Right ventricle myocardium inferior (tissue), 1 donor: Measurements from ENCODE around the gene SYNJ2. TPM values are rescaled to one million over a fixed set of nuclear protein-coding genes. Genes with fewer than 3 reads are reported as not detected.
A peak's percentile ranks its signal among the peaks of the same experiment; 100 is the strongest.

Source experiments
- ATAC-seq: fragments of 200-7000 bp; cut with Tn5 transposase; one replicate; pipeline ENCODE4 v1.9.1; 2020; ENCODE audit warnings: mild to moderate bottlenecking, moderate library complexity
- DNase-seq: peaks from one replicate; pipeline ENCODE4 v3.0.0; 2021; ENCODE audit errors: missing footprints
- intact Hi-C: fragments of 100-400 bp; cut with DNase I; formaldehyde crosslinking; loops from one replicate; pipeline ENCODE4 v1.11.0; 2022
- total RNA-seq: library from RNA; stranded (reverse); fragmentation: NEBNext Ultra II Directional; extraction: Animal tissue kit (Norgen Biotek cat#: 25700); gene quantifications from one replicate; pipeline ENCODE4 v1.2.1, GENCODE V29; 2021
- donor health status: DM: no; HTN: yes; CAD: no; lungs with severe emphysema.

The SYNJ2 gene
- total RNA-seq, 1 donor from 2014 or later: 15.0 TPM

DNA sequence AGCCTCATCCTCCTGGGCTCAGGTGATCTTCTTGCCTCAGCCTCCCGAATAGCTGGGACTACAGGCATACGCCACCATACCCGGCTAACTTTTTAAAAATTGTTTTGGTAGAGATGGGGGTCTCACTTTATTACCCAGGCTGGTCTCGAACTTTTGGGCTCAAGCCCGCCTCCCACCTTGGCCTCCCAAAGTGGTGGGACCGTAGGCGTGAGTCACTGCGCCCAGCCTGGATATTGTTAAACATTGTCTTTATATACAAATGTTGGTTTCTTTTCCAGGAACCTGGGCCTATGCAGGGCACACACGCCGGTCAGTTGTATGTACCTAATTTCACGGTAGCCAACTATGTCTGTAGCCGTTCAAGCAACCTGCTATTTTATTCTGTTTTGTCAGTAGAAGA lies 60.1 kb downstream of the SYNJ2 start:
- DNase-seq: no peak
- no peak for ATAC-seq
- intact Hi-C loops: loop anchor here (2.0 kb wide), 1 partner anchor 61 kb away; the partner anchor contains the start of gene SYNJ2

DNA sequence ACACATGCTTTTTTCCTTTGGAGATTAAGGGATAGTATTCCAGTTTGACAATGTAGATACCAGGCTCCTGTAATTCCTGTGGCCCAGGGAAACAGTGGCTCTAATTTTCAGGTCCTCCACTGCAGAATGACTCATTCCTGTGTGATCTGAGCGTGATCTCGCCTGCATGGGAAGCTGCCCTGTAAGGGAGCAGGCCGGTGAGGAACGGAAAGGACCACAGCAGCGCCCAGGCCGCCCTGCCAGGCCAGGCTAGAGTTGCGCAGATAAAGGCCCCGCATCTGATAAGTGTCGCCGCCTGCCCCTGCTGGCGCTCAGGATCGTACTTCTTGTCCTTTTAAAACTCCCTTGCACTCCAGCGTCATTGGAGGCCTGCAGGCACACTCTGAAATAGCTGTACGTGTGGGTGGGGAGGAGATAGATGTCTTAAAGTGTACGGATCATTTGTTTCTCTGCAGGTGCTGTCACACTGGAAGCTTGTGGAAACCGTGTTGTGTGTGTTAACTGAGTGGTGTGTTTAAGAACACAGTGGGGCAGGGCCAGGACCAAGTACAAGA lies 60.7 kb downstream of the SYNJ2 start:
- ATAC-seq: peak; percentile 63
- no peak for DNase-seq
- intact Hi-C loops: loop anchor here (2.0 kb wide), 1 partner anchor 62 kb away; the partner anchor contains the start of gene SYNJ2

DNA sequence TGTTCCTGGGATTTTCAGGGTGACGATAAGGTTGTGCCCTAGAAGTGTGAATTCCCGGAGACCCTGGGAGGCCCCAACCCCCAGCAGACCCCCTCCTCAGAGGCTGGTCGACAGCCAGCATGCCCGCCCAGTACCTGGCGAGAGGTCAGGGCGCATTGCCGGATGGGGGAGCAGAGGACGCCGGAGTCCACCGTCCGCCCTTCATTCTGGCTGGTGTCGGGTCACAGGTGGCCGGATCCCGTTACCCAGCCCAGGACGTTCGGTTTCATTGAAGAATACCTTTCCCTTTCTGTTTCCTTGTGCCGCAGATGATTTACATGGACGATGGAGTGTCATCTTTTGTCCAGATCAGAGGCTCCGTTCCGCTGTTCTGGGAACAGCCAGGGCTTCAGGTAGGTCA lies 61.3 kb downstream of the SYNJ2 start:
- DNase-seq (no peak), ATAC-seq (peak; percentile 7)
- intact Hi-C loops: loop anchor here (2.0 kb wide), 1 partner anchor 62 kb away; the partner anchor contains the start of gene SYNJ2

- DNase-seq (no peak), ATAC-seq (peak; percentile 79)
- intact Hi-C loops: loop anchor here (2.0 kb wide), 1 partner anchor 63 kb away; the partner anchor contains the start of gene SYNJ2
Observed at GRCh38 chr6:158043586-158044524, 62.2 kb downstream of the SYNJ2 start.

GRCh38 chr6:158044525-158044888 lies 62.8 kb downstream of the SYNJ2 start:
- intact Hi-C loops: no loop called here
- no peak for ATAC-seq
- no peak for DNase-seq

- intact Hi-C loops: no loop called here
- no peak for DNase-seq
- no peak for ATAC-seq
Observed at GRCh38 chr6:158046201-158047126, 64.8 kb downstream of the SYNJ2 start.

DNA sequence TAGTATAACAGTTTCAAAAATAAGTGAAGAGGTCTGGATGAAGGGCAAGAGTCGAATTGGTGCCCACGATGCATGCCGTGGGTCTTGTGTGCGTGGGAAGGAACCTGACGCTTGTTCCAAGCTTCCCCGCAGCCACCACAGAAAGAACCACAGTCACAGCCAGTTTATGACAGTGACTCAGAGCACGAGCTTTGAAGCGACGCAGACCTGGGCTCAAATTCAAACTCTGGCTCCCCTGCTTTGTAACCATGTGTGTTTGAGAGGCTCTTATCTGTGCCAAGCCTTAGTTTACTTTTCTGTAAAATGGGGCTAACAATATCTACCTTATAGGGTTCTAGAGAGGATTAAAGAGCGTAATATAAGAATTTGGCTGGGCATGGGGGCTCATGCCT lies 65.5 kb downstream of the SYNJ2 start:
- no peak for ATAC-seq
- no peak for DNase-seq
- intact Hi-C loops: no loop called here

- intact Hi-C loops: no loop called here
- DNase-seq: no peak
- ATAC-seq: no peak
Observed at GRCh38 chr6:158047563-158048323, 66.1 kb downstream of the SYNJ2 start.

DNA sequence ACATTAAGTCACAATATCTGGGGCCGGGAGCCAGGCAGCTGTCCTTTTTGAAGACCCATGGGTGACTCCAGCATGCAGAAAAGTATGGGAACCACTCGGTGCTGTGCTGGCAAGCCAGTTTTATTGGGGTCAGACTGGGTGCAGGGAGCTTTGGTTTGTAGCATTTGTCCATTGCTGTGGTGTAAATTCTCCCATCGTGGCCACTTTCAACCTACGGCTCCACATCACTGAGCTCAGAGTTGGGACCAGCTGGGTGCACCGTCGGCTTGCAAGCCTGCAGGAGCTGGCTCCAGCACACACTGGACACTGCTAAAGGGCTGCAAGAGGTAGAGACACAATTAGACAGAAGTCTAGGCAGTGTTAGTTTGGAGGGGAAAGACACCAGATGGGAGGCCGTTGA lies 66.9 kb downstream of the SYNJ2 start:
- no peak for DNase-seq
- intact Hi-C loops: no loop called here
- ATAC-seq: no peak

DNA sequence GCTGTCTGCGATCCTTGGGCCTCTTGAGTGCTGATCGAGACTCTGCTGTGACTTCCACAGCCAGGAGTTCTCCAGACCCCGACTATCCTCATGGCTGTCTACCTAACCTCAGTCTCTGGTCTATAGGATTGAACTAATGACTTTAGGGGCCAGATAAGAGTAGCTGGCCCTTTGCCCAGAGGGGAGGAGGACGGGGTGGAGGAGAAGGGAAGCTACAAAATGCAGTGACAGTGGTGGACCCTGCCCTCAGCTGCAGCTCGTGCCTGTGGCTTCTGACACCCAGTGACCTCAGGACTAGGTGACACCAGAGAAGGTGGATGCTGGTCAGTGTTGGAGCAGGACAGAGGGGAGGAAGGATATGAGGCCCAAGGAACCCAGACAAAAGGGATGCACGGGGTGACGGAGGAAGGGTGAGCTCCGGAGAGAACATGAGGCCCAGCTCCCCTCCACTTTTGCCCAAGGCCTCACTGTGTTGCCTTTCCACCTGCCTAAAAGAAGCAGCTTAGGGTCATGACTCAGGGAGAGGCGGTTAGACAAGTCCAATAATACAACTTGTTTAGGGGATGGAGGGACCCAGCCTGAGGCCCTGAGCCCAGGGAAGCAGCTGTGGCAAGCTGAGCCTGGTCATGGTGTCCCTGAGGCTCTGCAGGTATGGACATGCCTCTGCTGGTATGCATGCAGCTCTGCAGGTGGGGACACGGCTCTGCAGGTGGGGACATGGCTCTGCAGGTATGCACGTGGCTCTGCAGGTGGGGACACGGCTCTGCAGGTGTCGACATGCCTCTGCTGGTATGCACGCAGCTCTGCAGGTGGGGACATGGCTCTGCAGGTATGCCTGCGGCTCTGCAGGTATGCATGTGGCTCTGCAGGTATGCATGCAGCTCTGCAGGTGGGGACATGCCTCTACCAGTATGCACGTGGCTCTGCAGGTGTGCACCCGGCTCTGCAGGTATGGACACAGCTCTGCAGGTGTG lies 67.7 kb downstream of the SYNJ2 start:
- no peak for ATAC-seq
- intact Hi-C loops: no loop called here
- DNase-seq: no peak

- ATAC-seq (no peak), DNase-seq (no peak)
- intact Hi-C loops: no loop called here
Observed at GRCh38 chr6:158050107-158050735, 68.6 kb downstream of the SYNJ2 start.

- intact Hi-C loops: no loop called here
- ATAC-seq (no peak), DNase-seq (no peak)
Observed at GRCh38 chr6:158050955-158051354, 69.3 kb downstream of the SYNJ2 start.

DNA sequence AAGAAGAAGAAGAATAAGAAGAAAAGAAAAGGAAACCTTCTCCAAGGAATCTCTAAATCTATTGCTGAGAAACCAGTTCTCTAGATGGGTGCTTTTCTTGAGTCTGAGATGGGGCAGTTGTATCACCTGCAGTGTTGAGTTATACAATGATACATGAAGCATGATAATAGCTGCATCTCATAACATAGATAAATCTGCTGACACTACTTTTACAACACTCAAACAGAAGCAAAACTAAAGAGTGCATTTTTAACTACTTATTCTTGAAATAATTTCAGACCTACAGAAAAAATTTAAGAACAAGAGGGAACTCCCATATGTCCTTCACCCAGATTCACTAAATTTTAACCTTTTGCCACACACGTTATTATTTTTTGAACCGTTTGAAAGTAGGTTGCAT lies 70.3 kb downstream of the SYNJ2 start:
- no peak for DNase-seq
- intact Hi-C loops: no loop called here
- no peak for ATAC-seq

DNA sequence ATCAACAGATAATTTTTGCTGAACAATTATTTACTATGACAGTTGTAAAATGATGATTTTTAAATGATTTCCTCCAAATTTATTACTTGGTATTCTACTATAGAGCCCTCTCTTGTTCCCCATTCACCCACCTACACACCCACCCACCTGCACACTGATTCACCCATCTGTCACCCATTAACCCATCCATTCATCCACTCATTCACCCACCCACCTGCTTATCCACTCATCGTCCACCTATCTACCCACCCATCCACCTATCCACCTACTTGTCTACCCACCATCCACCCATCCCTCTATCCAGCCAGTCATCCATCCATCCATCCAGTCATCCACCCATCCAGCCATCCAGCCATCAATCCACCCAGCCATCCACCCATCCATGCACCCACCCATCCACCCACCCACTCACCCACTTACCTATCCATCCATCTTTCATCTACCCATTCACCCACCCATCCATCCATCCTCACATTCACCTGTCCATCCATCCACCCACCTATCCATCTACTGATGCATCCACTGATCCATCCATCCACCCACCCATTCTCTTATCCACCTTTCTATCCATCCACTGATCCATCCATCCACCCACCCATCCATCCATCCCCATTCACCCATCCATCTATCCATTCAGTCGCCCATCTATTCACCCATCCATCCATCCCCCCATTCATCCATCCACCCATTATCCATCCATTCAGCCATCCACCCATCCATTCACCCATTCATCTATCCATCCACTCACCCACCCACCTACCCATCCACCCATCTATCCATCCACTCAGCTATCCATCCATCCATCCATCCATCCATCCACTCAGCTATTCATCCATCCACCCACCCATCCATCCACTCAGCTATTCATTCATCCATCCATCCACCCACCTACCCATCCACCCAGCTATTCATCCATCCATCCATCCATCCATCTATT lies 72.0 kb downstream of the SYNJ2 start:
- ATAC-seq (no peak), DNase-seq (no peak)
- intact Hi-C loops: no loop called here

DNA sequence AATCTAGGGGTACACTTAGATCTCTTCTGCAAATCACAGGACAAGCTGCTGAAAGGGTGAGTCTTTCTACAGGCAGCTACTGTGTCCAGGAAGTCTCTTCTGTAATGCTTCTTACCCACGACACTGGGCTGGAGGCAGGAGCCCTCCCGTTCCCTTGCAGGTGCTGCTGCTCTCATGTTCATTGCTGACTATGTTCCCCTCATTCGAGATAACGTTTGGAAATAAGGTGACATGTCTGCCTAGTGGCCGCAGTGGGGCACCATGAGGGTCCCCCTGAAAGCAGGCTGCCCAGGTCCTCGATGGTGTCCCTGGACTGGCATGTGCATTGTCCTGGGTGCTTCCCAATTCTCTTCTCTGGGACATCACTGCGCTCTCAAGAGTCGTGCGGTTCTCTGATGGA lies 74.7 kb downstream of the SYNJ2 start:
- DNase-seq (no peak), ATAC-seq (no peak)
- intact Hi-C loops: no loop called here

- ATAC-seq: no peak
- intact Hi-C loops: no loop called here
- DNase-seq: no peak
Observed at GRCh38 chr6:158056804-158057203, 75.1 kb downstream of the SYNJ2 start.
